ENCODE data around the gene MYO1E.

Gene MYO1E

GRCh38 chr15:59174151-59174834, 198.4 kb downstream of the MYO1E start:
- Histone ChIP-seq H3K27me3 (replicated peaks; ENCODE audit: control insufficient read depth, insufficient read depth, low read length, poor library complexity, severe bottlenecking) (no peaks in the 10 kb centered on the region), H3K27ac (ENCODE audit: insufficient read depth, low read length, poor library complexity, severe bottlenecking) (no peak overlapping the region), H3K4me1 (ENCODE audit: control insufficient read depth, insufficient read depth, low read length, poor library complexity, severe bottlenecking) (no peaks in the 10 kb centered on the region), H3K36me3 (ENCODE audit: control insufficient read depth, insufficient read depth, low read length) (no peaks in the 10 kb centered on the region), H3K9me3 (ENCODE audit: control insufficient read depth, low read length) (no peaks in the 10 kb centered on the region), H3K4me3 (ENCODE audit: insufficient read depth, low read depth, low read length, poor library complexity, severe bottlenecking) (no peak overlapping the region)
- DNase-seq = no peak

- no peaks in the 10 kb centered on the region for H3K36me3 ChIP-seq (ENCODE audit: control insufficient read depth, insufficient read depth, low read length)
- H3K4me1 ChIP-seq (ENCODE audit: control insufficient read depth, insufficient read depth, low read length, poor library complexity, severe bottlenecking) = no peaks in the 10 kb centered on the region
- no peaks in the 10 kb centered on the region for H3K27me3 ChIP-seq (replicated peaks; ENCODE audit: control insufficient read depth, insufficient read depth, low read length, poor library complexity, severe bottlenecking)
Measured at GRCh38 chr15:59173194-59173593, 199.5 kb downstream of the MYO1E start.

GRCh38 chr15:59172289-59172901, 200.3 kb downstream of the MYO1E start:
- Histone ChIP-seq H3K4me1 (ENCODE audit: control insufficient read depth, insufficient read depth, low read length, poor library complexity, severe bottlenecking) (no peaks in the 10 kb centered on the region), H3K36me3 (ENCODE audit: control insufficient read depth, insufficient read depth, low read length) (no peaks in the 10 kb centered on the region)

More at GRCh38 chr15:59173194-59173593, 199.5 kb downstream of the MYO1E start:
- Histone ChIP-seq H3K27ac (ENCODE audit: insufficient read depth, low read length, poor library complexity, severe bottlenecking) (no peak overlapping the region), H3K9me3 (ENCODE audit: control insufficient read depth, low read length) (no peaks in the 10 kb centered on the region), H3K4me3 (ENCODE audit: insufficient read depth, low read depth, low read length, poor library complexity, severe bottlenecking) (no peak overlapping the region)
- no peak for DNase-seq

GRCh38 chr15:59171067-59171397, 201.6 kb downstream of the MYO1E start:
- no peaks in the 10 kb centered on the region for H3K9me3 ChIP-seq (ENCODE audit: control insufficient read depth, low read length)
- no peak for DNase-seq
- no peaks in the 10 kb centered on the region for H3K36me3 ChIP-seq (ENCODE audit: control insufficient read depth, insufficient read depth, low read length)
- no peaks in the 10 kb centered on the region for H3K4me1 ChIP-seq (ENCODE audit: control insufficient read depth, insufficient read depth, low read length, poor library complexity, severe bottlenecking)
- H3K27ac ChIP-seq (ENCODE audit: insufficient read depth, low read length, poor library complexity, severe bottlenecking) = no peak overlapping the region
- no peaks in the 10 kb centered on the region for H3K27me3 ChIP-seq (replicated peaks; ENCODE audit: control insufficient read depth, insufficient read depth, low read length, poor library complexity, severe bottlenecking)
- no peak overlapping the region for H3K4me3 ChIP-seq (ENCODE audit: insufficient read depth, low read depth, low read length, poor library complexity, severe bottlenecking)

More at GRCh38 chr15:59172289-59172901, 200.3 kb downstream of the MYO1E start:
- no peak overlapping the region for H3K27ac ChIP-seq (ENCODE audit: insufficient read depth, low read length, poor library complexity, severe bottlenecking)
- no peak for DNase-seq
- no peaks in the 10 kb centered on the region for H3K9me3 ChIP-seq (ENCODE audit: control insufficient read depth, low read length)
- no peaks in the 10 kb centered on the region for H3K27me3 ChIP-seq (replicated peaks; ENCODE audit: control insufficient read depth, insufficient read depth, low read length, poor library complexity, severe bottlenecking)
- H3K4me3 ChIP-seq (ENCODE audit: insufficient read depth, low read depth, low read length, poor library complexity, severe bottlenecking) = no peak overlapping the region

GRCh38 chr15:59170295-59171066, 202.2 kb downstream of the MYO1E start:
- Histone ChIP-seq H3K4me1 (ENCODE audit: control insufficient read depth, insufficient read depth, low read length, poor library complexity, severe bottlenecking) (no peaks in the 10 kb centered on the region), H3K27ac (ENCODE audit: insufficient read depth, low read length, poor library complexity, severe bottlenecking) (no peak overlapping the region)

GRCh38 chr15:59169251-59169708, 203.4 kb downstream of the MYO1E start:
- Histone ChIP-seq H3K27ac (ENCODE audit: insufficient read depth, low read length, poor library complexity, severe bottlenecking) (no peak overlapping the region), H3K36me3 (ENCODE audit: control insufficient read depth, insufficient read depth, low read length) (no peaks in the 10 kb centered on the region)

More at GRCh38 chr15:59170295-59171066, 202.2 kb downstream of the MYO1E start:
- no peaks in the 10 kb centered on the region for H3K9me3 ChIP-seq (ENCODE audit: control insufficient read depth, low read length)
- H3K27me3 ChIP-seq (replicated peaks; ENCODE audit: control insufficient read depth, insufficient read depth, low read length, poor library complexity, severe bottlenecking) = no peaks in the 10 kb centered on the region
- H3K4me3 ChIP-seq (ENCODE audit: insufficient read depth, low read depth, low read length, poor library complexity, severe bottlenecking) = no peak overlapping the region
- DNase-seq = no peak
- H3K36me3 ChIP-seq (ENCODE audit: control insufficient read depth, insufficient read depth, low read length) = no peaks in the 10 kb centered on the region

GRCh38 chr15:59168536-59168935, 204.1 kb downstream of the MYO1E start:
- no peak overlapping the region for H3K4me3 ChIP-seq (ENCODE audit: insufficient read depth, low read depth, low read length, poor library complexity, severe bottlenecking)
- H3K9me3 ChIP-seq (ENCODE audit: control insufficient read depth, low read length) = no peaks in the 10 kb centered on the region
- H3K4me1 ChIP-seq (ENCODE audit: control insufficient read depth, insufficient read depth, low read length, poor library complexity, severe bottlenecking) = no peaks in the 10 kb centered on the region
- H3K36me3 ChIP-seq (ENCODE audit: control insufficient read depth, insufficient read depth, low read length) = no peaks in the 10 kb centered on the region
- no peaks in the 10 kb centered on the region for H3K27me3 ChIP-seq (replicated peaks; ENCODE audit: control insufficient read depth, insufficient read depth, low read length, poor library complexity, severe bottlenecking)
- DNase-seq = no peak
- no peak overlapping the region for H3K27ac ChIP-seq (ENCODE audit: insufficient read depth, low read length, poor library complexity, severe bottlenecking)

More at GRCh38 chr15:59169251-59169708, 203.4 kb downstream of the MYO1E start:
- H3K4me1 ChIP-seq (ENCODE audit: control insufficient read depth, insufficient read depth, low read length, poor library complexity, severe bottlenecking) = no peaks in the 10 kb centered on the region
- H3K27me3 ChIP-seq (replicated peaks; ENCODE audit: control insufficient read depth, insufficient read depth, low read length, poor library complexity, severe bottlenecking) = no peaks in the 10 kb centered on the region
- H3K9me3 ChIP-seq (ENCODE audit: control insufficient read depth, low read length) = no peaks in the 10 kb centered on the region
- H3K4me3 ChIP-seq (ENCODE audit: insufficient read depth, low read depth, low read length, poor library complexity, severe bottlenecking) = no peak overlapping the region
- no peak for DNase-seq

GRCh38 chr15:59166601-59167265, 205.9 kb downstream of the MYO1E start:
- Histone ChIP-seq H3K27me3 (replicated peaks; ENCODE audit: control insufficient read depth, insufficient read depth, low read length, poor library complexity, severe bottlenecking) (no peaks in the 10 kb centered on the region), H3K4me3 (ENCODE audit: insufficient read depth, low read depth, low read length, poor library complexity, severe bottlenecking) (no peak overlapping the region), H3K27ac (ENCODE audit: insufficient read depth, low read length, poor library complexity, severe bottlenecking) (no peak overlapping the region), H3K4me1 (ENCODE audit: control insufficient read depth, insufficient read depth, low read length, poor library complexity, severe bottlenecking) (no peaks in the 10 kb centered on the region), H3K9me3 (ENCODE audit: control insufficient read depth, low read length) (no peaks in the 10 kb centered on the region), H3K36me3 (ENCODE audit: control insufficient read depth, insufficient read depth, low read length) (no peaks in the 10 kb centered on the region)
- no peak for DNase-seq

- no peak overlapping the region for H3K4me3 ChIP-seq (ENCODE audit: insufficient read depth, low read depth, low read length, poor library complexity, severe bottlenecking)
- no peaks in the 10 kb centered on the region for H3K9me3 ChIP-seq (ENCODE audit: control insufficient read depth, low read length)
- H3K4me1 ChIP-seq (ENCODE audit: control insufficient read depth, insufficient read depth, low read length, poor library complexity, severe bottlenecking) = no peaks in the 10 kb centered on the region
- H3K27ac ChIP-seq (ENCODE audit: insufficient read depth, low read length, poor library complexity, severe bottlenecking) = no peak overlapping the region
- no peak for DNase-seq
- no peaks in the 10 kb centered on the region for H3K27me3 ChIP-seq (replicated peaks; ENCODE audit: control insufficient read depth, insufficient read depth, low read length, poor library complexity, severe bottlenecking)
- H3K36me3 ChIP-seq (ENCODE audit: control insufficient read depth, insufficient read depth, low read length) = no peaks in the 10 kb centered on the region
Measured at GRCh38 chr15:59166166-59166565, 206.5 kb downstream of the MYO1E start.

Measured in effector memory CD4-positive, alpha-beta T cell (primary cell).